ENCODE measurements around the gene SPAG16.

- TF ChIP-seq CTCF (IDR thresholded peaks at IDR 0.05) (no peak), POLR2A (IDR thresholded peaks at IDR 0.05) (no peak)
Observed at GRCh38 chr2:214005337-214005736, 721.1 kb downstream of the SPAG16 start.

Measured in body of pancreas (tissue), 4 donors.